HG02870 (cell line): ENCODE measurements around the gene PRRX2.

Experiments used
- ATAC-seq: cut with Tn5 transposase; IDR thresholded peaks from one replicate; pipeline ENCODE4 v1.9.1; 2021; ENCODE audit warnings: mild to moderate bottlenecking, moderate library complexity; ENCODE audit not compliant: unreplicated experiment

Gene PRRX2

DNA sequence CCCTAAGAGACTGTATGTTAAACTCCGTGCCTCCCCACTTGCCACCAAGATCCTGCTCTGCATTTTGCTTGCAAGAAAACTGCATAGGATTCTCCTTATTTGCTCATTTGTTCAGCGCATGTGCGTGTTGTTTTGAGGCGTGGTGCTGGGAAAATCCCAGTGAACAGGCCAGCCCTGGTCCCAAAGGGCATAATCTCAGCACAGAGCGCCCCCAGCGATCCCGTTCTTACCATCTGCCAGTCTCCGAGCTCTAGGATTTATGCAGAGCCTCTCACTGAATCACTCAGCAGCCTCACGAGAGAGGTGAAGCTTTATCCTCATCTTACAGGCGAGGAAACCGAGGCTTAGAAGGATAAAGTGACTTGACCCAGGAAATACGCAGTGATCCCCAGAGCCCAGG is 11.5 kb downstream of the PRRX2 start:
- no peak for ATAC-seq

DNA sequence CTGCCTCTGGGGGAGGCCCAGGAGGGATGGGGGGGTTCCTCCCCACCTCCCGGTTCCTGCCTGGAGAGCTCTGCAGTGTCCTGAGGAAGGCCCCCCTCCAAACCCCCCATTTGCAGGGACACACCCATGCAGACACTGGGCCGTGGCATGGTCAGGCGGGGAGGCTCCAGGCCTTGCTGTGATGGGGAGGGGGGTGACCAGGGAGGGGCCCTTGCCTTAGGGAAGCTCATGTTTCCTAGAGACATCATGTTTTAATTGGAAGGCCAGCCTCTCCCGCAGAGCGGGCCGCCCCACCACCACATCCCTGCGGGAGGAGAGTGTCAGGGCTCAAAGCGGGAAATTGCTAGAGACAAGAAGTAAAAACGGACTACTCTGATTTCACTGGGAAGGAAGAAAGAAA is 12.0 kb downstream of the PRRX2 start:
- no peak for ATAC-seq

DNA sequence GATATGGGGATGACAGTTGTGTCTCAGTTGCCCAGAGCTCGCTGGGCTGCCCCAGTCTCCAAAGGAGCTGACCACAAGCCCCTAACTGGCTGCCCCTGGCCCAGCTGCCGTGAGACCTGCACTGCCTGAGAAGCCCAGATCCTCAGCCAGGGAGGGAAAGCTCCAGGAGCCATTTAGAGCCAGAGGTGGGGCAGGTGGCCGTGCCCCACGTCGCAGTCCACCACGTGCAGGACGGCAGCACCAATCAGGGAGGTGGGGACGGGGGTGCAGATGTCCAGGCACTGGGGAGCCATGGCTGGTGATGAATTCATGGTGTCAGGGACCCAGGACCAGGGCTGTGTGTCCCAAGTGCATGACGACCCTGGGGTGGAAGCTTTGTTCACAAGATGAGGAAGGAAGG is 13.4 kb downstream of the PRRX2 start:
- ATAC-seq, result no peak

DNA sequence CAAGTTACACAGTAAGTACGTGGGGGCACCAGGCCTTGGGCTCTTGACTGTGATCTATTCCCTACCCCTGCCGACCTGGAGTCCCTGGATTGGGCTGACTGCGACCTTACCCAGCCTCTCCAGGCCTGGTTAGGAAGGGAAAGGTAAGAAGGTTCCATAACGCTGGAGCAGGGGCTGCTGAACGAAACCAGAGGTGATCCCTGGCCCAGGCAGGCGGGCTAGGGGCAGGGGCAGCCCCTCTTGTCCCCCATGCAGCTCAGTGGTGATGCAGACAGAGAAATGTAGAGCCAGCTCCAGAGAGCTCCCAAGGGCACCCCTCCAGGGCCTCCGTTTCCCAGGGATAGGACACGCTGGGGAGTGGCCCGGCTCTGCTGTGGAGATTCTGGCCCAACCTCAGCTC is 14.1 kb downstream of the PRRX2 start:
- no peak for ATAC-seq

DNA sequence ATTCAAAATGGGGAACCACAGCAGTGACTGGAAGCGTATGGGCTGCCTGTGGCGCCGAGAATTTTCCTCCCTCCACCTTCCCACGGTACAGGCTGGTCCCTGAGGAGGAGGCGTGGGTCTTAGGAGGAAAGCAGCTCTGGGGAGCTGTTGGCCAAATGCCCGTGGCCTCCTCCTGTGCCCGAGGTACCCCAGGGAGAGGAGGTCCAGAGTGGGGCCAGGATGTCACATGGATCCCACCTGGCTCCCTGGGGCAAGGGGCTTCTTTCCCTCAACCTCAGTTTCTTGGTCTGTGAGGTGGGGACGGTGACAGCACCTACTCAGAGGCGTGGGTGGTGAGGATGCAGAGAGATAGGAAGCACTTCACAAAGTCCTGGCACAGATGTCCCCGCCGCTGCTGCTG is 16.5 kb downstream of the PRRX2 start:
- ATAC-seq, result no peak

DNA sequence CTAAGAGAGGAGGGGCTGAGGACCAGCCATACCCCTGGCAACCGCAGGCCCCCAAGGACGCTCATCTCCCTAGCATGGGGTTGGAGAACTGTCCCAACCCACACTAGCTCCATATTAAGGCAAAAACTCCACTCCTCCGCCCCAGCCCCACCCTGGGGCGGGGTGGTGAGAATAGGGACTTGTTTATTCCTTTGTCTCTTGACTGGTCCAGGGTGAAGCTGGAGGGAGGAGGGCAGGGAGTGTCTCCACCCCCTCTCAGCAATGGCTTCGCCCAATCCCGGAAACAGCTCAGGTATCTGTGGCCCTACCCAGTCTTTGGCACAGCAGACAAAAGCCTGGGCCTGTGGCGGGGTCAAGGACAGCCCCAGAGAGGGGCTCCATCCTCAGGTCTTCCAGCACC is 16.9 kb downstream of the PRRX2 start:
- ATAC-seq, result no peak

DNA sequence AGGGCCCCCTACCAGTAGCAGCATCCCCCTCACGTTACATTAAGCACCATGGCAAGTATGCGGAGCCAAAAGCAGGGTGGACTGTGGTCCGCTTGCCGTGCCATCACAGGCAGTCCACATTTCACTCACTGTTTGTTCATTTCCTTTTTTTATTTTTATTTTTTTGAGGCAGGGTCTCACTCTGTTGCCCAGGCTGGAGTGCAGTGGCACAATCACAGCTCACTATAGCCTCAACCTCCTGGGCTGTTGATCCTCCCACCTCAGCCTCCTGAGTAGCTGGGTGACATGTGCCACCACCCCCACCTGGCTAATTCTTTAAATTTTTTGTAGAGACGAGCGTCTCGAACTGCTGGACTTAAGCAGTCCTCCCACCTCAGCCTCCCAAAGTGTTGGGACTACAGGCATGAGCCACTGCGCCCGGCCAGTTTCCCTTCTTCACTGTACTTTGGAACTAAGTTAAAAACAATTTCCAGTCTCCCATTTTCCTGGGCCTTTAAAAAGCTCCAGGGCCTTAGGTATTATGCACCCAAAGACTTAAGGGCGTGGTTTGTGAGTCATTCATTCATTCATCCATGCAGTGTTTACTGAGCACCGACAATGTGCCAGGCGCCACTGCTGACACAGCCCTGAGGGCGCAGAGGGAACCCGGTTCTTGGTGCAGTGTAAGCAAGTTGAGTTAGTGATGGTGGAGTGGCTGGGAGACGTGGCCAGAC is 19.9 kb downstream of the PRRX2 start:
- ATAC-seq, result no peak

DNA sequence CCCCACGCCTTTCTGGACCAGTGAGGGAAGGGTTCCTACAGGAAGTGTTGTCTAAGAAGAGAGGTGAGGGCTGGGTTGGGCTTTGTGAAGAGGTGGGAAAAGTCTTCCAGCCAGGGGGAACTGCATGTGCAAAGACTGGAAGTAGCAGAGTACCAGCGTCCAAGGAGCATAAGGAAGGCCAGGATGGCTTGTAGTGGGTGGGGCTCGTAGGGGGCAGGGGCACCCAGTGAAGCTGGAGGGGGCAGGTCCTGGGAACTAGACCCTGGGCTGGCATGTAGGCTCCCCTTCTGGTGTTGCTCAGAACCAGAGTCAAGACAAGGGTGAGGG is 20.4 kb downstream of the PRRX2 start:
- ATAC-seq, result no peak

DNA sequence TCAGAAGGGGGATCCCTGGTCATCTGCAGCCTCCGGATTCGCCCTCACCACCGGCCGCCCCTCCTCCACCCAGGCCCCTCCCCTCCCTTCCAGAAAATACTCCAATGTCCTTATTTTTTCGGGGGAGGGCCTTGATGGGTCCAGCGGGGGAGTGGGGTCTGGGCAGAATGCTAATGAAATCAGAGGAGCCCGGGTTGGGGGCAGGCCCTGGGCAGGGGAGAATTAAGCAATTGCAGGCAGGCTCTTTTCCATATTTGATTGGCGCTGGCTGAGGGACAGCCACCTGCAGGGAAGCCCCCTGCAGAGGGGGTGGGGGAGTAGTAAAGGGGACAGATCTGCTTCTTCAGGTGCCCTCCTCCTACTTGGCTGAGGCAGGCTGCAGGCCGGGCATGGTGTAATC is 21.3 kb downstream of the PRRX2 start:
- no peak for ATAC-seq

DNA sequence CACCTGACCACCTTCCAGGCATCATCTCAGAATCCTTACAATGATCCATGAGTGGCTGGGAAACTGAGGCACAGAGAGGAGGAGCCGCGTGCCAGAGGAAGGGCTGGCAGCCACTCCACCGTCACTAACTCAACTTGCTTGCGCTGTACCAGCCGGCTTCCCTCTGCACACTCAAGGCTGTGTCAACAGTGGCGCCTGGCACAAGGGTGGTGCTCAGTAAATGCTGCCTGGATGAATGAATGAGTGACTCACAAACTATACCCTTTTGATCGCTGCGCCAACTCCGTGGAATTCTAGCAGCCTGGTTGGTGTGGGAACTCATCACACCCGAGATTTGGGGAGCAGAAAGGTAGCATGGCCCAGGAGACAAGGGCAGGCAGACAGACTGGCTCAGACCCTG is 21.9 kb downstream of the PRRX2 start:
- ATAC-seq, result no peak

DNA sequence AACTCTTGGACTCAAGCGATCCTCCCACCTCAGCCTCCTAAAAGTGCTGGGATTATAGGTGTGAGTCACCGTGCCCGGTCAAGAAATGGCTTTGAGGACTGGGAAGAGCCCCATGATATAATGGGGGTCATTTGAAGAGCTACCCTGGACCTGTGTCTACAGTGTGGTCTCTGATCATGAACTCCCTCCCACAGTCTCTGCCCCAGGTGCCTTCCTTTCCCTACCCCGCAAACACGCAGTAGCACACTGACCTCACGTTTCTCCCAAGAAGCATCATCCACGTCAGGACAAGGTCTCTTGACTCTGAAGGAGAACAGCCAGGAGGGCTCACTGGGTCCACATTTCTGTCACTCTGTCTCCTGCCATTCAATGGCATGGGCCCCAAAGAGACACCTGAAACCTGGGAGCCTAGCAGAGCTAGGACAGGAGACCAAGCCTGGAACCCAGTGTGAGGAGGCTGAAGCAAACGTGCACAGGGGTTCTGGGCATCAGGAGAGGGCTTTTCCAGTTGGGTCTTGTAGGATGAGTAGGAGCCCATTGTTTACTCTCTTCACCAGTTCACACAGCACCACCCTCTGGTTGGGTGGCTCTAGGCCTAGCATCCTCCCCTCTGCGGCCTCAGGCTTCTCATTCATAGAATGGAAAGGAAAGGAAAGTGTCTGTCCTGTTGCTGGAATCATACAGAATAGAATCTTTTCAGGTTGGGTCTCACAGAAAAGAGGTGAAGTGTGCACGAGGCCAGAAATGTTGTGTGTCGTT is 23.0 kb downstream of the PRRX2 start:
- ATAC-seq, result no peak

DNA sequence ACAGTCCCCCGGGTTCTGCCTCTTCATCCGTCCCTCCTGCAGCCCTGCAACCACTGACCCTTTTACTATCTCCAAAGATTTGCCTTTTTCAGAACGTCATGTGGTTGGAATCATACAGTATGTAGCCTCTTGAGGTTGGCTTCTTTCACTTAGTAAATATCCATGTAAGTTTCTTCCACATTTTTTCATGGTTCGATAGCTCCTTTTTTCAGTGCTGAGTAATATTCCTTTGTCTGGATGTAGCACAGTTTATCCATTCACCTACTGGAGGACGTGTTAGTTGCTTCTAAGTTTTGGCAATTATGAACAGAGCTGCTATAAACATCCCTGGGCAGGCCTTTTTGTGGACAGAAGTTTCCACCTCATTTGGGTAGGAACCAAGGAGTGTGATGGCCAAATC is 27.1 kb downstream of the PRRX2 start:
- ATAC-seq, result no peak

DNA sequence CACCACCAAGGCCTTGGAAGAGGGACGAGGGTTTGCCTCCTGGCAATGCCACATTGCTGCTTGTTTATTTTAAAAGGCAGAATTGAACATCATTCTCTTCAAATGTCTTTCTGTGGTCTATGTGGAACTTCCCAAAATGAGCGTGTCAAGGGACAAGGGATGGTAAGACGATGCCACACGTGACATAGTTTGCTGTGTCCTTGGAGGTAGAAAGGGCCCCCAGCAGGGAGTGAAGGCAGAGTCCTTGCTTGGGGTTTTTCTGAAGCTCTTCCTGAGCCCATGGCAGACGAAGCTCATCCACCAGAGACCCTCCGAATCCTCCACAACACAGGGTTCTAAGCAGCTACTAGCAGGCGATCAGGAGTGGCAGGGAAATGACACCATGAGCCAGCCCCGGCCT is 28.3 kb downstream of the PRRX2 start:
- no peak for ATAC-seq

DNA sequence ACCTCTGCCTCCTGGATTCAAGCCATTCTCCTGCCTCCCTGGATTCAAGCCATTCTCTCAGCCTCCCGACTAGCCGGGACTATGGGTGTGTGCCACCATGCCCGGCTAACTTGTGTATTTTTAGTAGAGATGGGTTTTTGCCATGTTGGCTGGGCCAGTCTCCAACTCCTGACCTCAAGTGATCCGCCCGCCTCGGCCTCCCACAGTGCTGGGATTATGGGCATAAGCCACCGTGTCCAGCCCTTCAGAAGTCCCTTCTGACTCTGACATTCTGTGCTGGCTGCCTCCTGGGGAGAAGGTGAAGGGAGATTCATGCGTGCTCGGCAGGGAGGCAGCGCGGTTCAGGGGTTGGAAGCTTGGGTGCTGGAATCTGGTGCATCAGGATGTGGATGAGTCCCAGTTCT is 28.8 kb downstream of the PRRX2 start:
- ATAC-seq, result no peak

DNA sequence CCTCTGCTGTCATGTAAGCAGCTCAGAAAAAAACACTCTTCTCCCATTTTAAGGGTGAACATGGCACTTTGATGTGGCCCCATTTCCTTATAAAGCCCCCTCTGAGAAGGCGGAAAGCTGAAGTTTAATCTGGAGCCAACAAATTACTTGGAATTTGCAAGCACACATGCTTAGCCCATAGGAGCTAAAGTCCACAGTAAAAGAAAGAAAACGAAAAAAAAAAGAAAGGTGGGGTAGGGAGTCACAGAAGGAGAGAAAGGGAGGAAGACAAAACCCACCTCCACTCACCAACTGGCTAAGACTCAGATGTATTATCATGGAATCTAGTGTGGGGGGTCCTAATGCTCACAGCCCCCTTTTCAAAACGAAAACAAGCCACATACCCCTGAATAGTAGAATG is 30.4 kb downstream of the PRRX2 start:
- ATAC-seq, result no peak

DNA sequence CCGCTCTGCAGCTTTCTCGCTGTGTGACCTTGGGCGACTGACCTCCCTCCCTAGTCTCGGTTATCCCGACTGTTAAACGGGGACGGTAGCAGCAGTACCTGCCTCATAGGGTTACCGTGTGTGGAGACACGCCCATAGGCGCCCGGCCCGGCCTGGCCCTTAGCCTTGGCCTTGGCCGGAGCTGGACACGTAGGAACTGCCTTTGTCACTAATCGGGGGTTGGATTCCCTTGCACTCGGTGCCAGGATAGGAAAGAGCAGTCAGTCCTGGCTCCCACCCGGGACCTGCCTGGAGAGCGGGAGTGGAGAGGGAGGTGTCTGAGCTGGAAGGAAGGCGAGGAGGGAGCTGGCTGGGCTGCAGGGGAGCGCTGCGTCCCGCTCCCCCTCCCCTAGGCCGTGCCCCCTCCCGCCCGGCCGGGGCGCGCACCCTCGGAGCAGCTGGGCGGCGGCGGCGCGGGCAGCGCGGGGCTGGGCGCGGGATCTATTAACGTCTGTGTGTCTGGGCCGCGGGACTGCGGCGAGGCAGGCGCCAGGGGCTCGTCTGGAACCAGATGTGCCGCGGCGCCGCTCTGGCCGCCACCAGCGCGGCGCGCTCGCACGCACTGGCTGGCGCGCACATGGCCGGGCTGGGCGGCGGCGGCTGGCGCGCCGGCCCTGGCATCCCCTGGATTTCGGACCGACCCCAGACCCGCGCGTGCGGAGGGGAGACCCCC is 31.7 kb downstream of the PRRX2 start:
- ATAC-seq, result no peak

DNA sequence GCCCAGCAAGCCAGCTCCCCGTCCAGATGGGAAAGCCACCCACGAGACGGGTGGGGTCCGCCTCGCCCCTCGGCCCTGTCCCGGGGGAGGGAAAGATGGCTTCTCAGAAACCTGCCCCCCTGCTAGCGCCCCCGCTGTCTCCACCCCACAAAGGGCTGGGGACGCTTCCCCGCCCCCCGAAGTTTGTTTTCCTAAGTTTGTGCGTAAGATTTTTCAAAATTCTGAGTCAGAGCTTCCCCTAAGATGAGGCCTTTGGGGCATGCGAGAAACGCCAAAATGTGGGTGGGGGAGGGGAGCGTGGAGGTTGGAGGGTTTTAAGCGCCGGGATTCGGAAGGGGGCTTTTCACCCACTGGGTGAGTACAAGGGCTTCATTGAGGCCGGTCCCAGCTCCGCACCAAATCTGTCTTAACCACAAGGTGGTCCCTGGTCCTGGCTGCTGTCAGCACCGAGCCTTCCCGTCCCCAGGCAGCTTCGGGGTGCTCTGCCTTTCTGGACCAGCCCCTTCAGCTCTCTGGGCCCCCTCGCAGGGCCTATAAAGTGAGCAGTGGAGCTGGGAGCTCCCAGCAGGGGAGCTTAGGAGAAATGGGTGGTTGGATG is 32.3 kb downstream of the PRRX2 start:
- no peak for ATAC-seq

DNA sequence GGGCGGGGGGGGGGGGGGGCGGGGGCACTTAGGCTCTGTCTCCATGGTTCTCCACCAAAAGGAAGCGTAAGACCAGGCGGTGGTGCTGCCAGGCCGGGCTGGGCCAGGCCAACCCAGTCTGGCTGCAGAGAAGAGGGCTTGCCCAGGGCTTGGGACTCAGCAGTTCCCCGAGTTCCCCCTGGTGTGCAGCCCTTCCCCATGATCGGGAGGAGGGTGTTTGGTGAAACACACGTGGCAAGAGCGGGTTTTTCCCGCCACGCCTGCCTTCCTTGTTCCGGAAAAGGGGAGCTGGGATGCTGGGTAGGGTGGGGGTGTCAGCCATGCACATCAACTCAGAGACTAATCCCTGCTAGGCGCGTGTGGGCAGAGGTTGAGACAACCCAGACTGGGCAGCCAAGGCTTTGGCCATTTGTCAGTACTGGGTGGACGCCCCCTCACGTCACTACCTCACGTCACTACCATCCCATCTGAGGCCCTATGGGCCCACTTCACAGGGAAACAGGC is 32.9 kb downstream of the PRRX2 start:
- no peak for ATAC-seq

DNA sequence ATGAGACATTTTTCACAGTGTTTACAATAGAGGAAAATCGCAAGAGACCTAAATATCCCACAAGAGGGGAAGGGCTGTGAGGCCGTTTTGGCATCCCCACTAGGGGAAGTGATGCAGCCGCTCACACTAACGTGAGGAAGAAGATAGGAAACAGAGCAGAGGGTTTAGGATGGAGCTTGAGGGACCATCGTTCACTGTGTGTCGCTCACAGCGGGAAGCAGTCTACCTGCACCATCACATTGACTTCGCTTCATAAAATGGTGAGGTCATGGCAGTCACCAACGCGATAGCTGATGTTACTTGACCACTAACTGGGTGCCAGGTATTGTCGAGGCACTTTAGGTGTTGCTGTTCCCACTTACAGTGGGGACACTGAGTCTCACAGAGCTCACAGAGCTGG is 35.6 kb downstream of the PRRX2 start:
- ATAC-seq, result no peak

DNA sequence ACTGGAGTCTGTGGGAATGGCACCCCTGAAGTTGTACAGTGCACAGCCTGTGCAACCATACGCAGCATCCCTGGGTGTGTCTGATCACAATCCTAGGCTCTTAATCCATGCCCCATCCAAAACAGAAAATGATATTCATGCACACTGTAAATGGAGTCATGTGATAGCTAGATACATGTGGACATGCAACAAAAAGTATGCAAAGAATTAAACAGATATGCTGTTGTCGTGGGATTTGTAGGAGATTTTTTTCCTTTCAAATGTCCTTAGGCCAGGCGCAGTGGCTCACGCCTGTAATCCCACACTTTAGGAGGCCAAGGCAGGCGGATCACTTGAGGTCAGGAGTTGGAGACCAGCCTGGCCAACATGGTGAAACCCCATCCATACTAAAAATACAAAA is 36.1 kb downstream of the PRRX2 start:
- ATAC-seq, result no peak

DNA sequence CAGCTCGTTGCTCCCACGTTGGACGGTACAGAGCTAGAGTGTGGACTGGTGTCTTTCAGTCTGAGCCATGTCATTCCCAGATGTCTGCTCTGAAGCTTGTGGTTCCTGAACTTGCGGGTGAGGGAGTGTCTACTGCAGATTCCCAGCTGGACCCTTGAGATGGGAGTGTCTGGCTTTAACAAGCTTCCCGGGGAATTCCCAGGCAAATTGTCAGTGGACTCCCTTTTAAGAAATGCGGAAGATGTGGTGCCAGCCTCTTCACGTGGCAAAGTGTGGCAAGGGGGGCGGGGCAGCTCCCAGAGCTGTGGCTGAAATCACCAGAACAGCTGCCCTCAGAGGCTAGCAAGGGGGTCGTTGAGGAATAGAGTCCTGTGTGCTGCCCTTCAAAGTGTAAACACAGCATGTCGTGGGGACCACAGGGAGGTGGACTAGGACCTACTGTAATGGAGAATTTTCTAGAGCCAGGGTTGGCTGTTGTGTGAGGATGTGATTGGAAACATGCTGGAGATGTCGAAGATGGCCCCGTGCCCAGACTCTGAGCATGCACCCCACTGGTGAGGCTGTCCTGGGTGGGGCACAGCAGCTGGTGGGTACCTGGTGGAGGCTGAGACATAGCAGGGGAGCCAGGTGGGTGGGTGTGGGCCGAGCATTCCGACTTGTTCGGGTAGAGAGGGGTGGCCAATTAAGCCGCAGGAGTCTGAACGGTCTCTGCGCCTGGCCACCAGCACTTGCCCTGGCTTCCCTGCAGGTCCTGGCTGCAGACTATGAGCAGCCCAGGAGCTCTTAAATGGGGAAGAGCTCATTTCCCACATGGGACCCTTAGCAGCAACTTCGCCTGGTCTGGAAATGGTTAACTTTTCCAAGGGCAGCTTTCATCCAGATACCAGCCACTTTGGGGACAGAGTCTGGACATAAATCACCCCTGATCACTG is 37.4 kb downstream of the PRRX2 start:
- no peak for ATAC-seq
